Retinal pigment epithelial cell (primary cell): ENCODE data around the gene JADE3.

Experiments
- DNase-seq: peaks from one replicate; pipeline ENCODE4 v3.0.0-alpha.2; 2010; ENCODE audit warnings: low read depth
- H3K4me3 ChIP-seq: 2 replicates; pipeline ENCODE4 v1.5.1; 2011; ENCODE audit warnings: mild to moderate bottlenecking, low read length, control low read depth, moderate library complexity
- CTCF ChIP-seq: conservative IDR thresholded peaks from 2 replicates; pipeline ENCODE4 v1.5.1; 2011; ENCODE audit warnings: low read depth, low read length, control low read depth, inconsistent platforms

JADE3 gene

DNA sequence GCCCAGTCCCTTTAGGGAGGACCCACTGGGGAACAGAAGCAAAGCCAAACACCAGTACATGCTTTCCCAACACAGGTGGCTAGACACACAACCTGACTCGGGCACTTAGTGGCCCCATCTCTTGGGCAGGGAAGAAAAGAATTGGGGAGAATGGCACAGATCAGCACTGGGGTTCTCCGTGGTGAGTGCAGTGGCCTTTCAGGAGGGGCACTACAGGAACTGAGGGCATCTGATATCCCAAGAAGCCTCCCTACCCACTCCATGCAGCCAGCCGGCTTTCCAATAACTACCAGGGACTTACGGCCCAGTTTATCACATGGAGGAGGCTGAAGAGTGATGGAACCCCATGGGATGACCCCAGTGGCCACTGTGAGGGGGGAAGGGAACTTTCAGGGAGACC, 189.0 kb downstream of the JADE3 start:
- TF ChIP-seq CTCF = no peak
- DNase-seq = no peak
- H3K4me3 ChIP-seq = no peak overlapping the region
